Measurements from ENCODE around the gene VPS13D.
"Not testable (repeated sequence)": the region's sequence is repeated elsewhere in the genome, so short reads cannot be mapped to it uniquely, and the experiment has no call there.

VPS13D gene

DNA sequence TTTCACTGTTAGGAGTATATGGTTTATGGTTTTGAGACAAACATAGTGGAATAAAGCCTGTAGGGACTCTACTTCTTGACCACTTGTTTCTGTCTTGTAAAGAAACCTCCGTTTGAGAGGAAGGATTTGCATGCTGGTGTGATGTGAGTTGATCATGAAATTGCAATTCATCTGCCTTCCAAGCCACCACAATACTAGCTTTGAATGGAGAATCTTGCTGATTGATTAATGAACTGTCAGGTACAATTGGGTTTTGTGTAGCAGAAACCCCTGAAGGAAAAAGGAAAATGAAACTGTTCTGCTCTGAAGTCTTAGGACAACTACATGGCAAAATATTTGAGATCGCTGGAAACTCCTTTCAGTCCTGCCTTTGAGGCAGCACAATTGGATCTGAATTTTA, 90.7 kb downstream of the VPS13D start:
- H3K4me3 ChIP-seq (ENCODE audit: low read depth, low read length): no peak overlapping the region
- TF ChIP-seq, protein P1, sequence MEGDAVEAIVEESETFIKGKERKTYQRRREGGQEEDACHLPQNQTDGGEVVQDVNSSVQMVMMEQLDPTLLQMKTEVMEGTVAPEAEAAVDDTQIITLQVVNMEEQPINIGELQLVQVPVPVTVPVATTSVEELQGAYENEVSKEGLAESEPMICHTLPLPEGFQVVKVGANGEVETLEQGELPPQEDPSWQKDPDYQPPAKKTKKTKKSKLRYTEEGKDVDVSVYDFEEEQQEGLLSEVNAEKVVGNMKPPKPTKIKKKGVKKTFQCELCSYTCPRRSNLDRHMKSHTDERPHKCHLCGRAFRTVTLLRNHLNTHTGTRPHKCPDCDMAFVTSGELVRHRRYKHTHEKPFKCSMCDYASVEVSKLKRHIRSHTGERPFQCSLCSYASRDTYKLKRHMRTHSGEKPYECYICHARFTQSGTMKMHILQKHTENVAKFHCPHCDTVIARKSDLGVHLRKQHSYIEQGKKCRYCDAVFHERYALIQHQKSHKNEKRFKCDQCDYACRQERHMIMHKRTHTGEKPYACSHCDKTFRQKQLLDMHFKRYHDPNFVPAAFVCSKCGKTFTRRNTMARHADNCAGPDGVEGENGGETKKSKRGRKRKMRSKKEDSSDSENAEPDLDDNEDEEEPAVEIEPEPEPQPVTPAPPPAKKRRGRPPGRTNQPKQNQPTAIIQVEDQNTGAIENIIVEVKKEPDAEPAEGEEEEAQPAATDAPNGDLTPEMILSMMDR (IDR thresholded peaks at IDR 0.05; ENCODE audit: low read depth, low read length): no peak

DNA sequence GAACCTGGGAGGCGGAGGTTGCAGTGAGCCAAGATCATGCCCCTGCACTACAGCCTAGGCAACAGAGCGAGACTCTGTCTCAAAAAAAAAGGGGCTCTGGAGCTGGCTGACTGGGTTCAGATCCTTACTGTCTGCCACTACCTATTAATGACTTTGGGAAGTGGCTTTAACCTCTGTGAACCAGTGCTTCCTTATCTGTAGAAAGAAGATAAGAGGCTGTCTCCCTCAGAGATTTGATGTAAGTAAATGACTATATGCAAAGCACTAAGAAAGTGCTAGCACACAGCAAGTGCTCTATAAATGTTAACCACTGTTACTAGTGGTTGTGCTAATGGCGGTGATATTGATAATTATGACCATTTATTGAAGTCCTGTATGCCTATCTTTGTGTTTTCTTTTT, 94.6 kb downstream of the VPS13D start:
- H3K4me3 ChIP-seq (ENCODE audit: low read depth, low read length): no peak overlapping the region
- TF ChIP-seq, protein P1 (IDR thresholded peaks at IDR 0.05; ENCODE audit: low read depth, low read length): no peak

DNA sequence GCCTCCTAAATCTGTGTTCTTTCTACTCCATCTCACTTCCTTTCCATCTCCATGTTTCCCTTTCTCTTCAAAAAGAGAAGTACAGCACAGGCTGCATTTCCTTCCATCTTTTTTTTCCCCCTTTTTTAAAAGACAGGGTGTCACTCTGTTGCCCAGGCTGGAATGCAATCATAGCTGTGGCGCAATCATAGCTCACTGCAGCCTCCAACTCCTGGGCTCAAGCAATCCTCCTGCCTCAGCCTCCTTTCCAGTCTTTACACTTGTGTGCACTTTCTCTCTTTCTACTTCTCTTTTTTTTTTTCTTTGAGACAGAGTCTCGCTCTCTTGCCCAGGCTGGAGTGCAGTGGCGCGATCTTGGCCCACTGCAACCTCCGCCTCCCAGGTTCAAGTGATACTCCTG, 95.1 kb downstream of the VPS13D start:
- H3K4me3 ChIP-seq (ENCODE audit: low read depth, low read length): not testable (repeated sequence)

DNA sequence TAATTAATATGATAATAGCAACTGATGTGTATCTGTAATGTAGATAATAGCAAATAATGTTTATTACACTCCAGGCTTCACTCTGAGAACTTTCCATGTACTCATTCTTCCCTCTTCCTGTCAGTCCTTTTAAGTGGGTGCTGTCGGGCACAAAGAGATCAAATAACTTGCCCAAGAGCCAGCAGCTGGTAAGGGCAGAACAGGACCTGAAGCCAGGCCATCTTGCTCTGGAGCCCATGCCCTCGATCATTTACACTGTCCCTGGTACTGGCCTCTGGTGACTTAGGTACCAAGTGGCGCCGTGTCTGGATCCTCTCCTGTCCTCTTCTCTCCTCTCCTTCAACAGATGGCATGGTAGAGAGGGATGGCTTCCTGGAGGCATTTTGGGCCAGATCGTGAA, 97.2 kb downstream of the VPS13D start:
- TF ChIP-seq, protein P1 (IDR thresholded peaks at IDR 0.05; ENCODE audit: low read depth, low read length): no peak
- no peak overlapping the region for H3K4me3 ChIP-seq (ENCODE audit: low read depth, low read length)

DNA sequence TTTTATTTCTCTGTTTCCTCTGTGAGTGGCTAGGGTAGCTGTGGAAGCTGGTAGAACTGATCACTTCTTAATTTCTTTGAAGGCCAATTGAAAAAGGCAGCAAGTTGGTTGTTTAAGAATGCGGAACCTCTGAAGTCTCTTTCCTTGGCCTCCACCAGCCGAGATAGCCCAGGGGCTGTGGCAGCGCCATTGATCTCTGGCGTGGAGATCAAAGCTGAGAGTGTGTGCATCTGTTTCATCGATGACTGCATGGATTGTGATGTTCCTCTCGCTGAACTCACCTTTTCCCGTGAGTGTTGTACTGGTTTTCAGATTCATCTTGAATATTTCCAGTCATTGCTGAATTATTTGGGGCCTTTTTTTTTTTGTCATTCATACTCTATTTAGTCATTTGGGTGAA, 97.7 kb downstream of the VPS13D start:
- TF ChIP-seq, protein P1 (IDR thresholded peaks at IDR 0.05; ENCODE audit: low read depth, low read length): no peak
- H3K4me3 ChIP-seq (ENCODE audit: low read depth, low read length): no peak overlapping the region

DNA sequence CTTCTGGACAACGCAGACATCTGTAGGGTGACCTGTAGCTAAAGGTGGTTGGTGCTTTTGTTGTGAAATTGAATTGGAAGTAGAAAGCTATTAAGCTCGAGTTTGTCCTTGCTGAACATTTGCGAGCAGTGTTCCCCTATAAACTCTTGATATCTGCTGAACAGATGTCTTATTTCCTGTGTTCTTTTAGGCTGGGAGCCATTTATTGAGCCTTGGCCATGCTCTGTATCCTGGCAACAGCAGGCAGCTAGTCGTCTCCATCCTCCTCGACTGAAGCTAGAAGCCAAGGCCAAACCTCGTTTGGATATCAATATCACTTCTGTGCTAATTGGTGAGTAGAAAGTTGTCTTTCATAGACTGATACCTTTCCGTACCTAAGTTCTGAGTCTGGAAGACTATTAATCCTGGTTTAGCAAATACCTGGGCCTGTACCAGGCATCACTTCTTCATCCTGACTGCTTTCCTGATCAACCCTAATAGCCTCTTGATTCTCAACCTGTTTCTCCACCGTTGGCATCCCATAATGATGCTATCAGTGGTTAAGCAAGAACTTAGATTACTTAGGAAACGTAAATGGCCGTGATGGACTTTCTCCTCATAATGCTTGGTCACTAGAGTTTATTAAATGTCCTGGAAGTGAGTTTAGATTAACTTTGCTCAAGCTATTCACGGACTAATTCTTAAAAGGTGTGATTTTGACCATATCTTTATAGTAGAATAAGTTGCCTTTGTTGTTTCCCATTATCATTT, 103.4 kb downstream of the VPS13D start:
- TF ChIP-seq, protein P1 (IDR thresholded peaks at IDR 0.05; ENCODE audit: low read depth, low read length): no peak
- H3K4me3 ChIP-seq (ENCODE audit: low read depth, low read length): no peak overlapping the region

DNA sequence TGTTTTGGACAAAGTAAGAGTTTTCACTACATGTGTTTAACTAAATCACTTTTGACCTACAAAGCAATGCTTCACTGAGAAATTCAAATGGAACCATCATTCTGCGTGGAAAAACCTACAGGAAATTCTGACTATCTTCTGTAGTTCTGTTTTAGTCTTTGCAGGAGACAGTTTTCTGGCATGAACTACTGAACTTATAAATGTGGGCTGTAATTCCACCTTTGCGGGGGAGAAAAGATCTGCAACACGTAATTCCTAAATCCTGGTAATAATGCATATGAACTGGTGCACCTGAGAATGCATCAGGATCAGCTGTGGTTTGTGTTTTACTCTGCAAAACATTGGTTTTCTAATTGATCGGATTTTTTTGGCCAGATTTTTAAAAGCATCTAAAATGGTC, 106.0 kb downstream of the VPS13D start:
- H3K4me3 ChIP-seq (ENCODE audit: low read depth, low read length): no peak overlapping the region
- TF ChIP-seq, protein P1 (IDR thresholded peaks at IDR 0.05; ENCODE audit: low read depth, low read length): no peak

DNA sequence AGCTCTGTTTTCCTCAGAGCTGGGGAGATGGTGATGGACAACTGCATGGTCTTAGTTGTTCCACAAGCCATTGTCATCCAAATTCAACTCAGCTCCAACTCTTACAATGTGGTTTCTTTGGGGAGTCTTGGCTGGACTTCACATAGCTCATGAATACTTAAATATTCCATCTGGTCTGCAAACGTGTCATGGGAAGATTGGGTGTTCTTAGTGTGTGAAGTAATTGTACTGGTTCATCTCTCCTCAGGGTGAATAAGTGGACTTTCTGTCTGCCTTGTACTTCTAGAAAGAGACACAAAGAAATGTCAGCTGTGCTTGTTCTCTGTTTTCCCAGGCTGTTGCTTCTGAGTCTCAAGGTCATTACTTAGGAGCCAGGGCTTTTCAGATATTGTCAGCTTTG, 106.6 kb downstream of the VPS13D start:
- TF ChIP-seq, protein P1 (IDR thresholded peaks at IDR 0.05; ENCODE audit: low read depth, low read length): no peak

More for the DNA sequence above, 106.6 kb downstream of the VPS13D start:
- H3K4me3 ChIP-seq (ENCODE audit: low read depth, low read length): no peak overlapping the region
